NCI-H526 (cell line): ENCODE data around the gene FOCAD.

Source experiments
- DNase-seq, 2 experiments: peaks; one replicate each; lab custom pipeline; 2025; lab: John Stamatoyannopoulos, UW

The FOCAD gene

DNA sequence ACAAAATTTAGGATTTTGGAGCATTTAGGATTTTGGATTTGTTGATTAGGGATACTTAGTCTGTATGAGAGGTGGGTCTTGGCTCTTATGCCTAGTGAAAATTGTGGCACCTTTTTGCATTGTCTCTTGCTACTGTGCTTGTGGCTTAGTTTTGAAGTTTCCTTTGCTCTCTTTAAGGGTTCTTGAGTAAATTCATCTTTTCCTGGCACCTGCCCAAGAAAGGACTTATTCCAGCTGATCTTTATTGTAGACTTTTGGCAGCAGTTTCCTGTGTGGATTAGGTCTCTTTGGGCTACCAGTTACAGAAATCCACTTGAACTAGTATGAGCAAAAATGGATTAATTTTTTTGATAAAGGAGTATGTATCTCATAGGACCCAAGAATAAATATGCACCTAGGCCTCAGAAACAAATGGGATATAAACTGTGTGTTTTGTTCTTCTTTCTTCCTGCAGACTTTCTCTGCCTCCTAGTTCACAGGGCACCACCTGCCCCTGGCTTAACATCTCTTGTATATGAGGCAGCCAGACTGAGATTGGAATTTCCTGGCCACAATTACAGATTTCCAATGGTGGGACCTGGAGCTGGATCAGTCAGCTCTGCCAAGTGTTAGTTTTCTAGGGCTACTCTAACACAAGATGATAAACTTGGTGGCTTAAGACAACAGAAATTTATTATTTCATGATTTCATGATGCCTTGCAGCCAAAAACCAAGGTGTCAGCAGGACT is 44.6 kb downstream of the FOCAD start:
- DNase-seq, result no peak

DNA sequence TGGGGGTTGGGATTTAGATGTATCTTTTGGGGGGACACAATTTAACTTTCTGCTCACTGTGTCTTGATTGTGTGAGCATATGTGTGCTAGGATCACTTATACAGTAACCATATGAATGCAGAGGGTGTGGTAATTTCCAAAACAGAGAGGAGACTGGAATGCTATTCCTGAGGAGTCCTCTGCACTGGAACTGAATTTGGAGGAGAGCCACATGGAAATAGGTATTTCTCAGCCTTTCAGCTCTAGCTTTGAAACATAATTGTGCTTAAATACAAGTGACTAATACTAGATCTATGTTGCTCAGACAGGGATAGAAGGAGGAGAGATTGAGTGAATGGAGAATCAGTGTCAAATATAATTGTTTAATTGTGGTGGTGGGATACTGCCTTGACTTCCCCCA is 45.5 kb downstream of the FOCAD start:
- DNase-seq, result no peak

DNA sequence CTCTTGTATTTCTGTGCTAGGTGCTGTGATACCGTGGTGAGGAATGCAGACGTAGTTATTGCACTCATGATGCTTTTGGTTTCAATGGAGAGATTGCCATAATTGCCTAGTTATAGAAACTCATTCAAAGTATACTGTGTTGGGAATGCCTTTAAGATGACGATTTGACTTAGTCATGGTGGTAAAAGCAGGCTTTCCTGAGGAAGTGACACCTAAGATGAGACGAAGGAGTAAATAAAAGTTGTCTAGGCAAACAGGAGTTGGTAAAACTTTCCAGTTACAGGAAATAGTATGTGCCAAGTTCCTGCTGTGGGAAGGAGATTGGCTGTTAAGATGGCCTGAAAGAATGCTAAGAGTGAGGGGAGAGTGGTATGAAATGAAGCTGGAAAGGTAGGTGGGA is 48.1 kb downstream of the FOCAD start:
- no peak for DNase-seq

DNA sequence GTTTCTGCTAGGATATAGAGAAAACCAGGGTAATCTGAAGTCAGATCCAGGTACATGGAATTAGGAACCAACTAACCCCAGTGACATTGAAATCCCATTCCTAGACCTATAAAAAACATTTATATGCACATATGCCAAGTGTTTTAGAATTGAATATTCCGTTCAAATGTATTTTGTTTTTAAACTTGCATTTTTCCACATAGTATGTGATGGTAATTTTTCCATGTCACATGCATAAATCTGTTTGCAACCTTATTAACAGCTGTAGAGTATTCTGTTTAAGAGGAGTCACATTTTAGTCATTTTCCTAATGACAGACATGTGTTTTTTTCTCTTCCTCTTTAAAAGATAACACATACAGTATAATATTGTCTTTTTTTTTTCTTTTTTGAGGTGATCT is 50.2 kb downstream of the FOCAD start:
- no peak for DNase-seq

DNA sequence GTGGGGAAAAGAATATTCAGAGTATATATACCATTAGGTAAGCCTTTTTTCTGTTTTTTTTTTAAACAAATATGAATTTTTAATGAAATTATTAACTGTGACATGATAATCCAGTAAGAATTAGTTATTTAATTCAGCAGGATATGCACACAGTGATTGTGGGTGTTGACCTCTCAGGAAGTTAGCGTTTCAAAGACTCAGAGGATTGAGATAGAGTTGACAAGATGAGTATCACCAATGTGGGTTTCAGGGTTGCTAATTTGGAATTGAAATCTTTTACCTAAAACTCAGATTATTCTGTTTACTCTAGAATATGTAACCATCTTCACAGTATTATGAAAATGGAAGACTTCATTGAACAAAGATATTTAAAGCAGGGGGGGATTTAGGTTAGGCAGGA is 56.2 kb downstream of the FOCAD start:
- DNase-seq, result no peak

DNA sequence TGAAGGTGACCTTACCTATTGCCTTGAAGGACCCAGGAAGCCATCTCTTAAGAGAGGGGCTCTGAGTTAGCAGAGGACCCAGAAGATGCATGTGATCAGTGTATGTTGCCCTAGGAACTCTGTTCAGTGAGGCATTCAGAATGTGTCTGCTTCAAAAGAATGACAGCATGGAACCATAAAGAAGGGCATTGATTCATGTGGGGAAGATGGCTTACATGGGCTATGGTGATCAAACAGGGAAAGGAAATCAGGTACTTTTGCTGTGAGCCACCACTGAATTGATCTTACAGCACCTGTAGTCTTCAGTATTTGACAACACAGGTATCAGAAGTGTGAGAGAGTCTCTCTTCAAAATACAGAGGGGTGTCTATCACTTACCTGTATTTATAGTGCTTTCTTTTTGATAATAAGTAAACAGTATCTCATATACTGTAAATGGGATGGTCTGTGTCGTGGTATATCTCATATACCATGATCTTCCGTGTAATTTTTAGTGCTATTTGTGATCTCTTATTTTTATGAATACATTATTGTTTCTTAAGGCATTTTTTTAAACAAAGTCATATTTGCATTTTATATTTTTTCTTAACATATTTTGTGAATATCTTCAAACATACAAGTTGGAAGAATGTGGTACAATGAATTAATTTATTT is 57.0 kb downstream of the FOCAD start:
- no peak for DNase-seq

DNA sequence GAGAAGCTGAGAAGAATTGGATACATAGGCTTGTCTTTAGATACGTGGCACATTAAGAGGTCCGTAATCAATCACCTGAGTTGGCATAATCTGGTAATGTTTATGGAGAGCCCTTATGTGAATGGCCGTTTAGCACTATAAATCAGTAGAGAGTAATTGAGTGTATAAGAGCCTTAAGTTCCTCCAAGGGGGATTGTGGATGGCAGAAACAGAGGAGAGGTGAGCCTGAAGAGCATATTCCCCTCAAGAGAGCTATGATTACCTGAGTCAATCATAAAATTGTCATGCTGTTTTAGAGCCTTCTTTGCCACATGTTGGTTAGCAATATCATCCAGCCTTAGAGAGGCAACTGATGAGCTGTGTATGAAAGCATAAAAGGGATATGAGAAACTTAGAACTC is 58.8 kb downstream of the FOCAD start:
- no peak for DNase-seq

DNA sequence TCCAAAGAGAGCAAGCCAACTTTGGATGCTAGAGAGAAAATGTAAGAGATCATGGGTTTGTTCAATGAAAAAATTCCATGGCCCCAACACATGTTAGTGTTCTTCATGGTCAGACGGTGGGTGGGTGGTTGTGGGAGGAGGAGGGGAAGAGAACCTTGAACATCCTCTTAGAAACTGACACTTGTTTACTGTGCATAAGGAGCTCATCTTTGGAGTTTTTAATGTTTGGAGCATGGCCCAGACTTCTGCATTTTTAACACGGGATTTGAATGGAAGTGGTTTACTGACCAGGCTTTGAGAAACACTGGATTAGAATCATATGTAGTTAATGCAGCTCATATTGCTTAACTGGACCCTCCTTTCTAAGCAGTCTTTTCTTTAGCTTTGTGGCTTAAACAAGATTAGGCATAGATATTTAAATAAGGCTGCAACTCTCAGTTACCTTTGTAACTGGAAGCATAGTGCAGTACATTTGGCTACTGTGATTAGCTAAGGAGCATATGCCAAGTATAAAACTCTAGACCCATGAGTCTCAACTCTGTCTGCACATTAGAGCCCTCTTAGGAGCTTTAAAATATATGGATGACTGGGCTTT is 60.1 kb downstream of the FOCAD start:
- no peak for DNase-seq

DNA sequence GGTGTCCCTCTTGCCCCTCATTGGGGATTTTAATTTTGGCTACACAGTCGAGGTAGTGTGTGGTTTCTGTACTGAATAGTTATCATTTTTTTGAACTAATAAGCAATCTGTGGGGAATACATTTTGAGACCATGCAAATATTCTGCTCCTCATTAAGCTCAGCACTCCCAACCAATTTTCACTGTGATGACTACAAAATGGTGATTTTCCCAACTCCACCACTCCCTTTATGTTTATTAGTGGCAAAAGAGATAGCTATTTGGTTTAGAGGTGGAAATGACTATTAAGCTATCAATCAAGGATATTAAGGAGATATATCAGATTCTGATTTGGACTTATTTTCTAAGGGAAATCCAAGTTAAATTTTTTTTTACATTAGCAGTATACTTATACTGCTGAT is 62.9 kb downstream of the FOCAD start:
- DNase-seq, result no peak

DNA sequence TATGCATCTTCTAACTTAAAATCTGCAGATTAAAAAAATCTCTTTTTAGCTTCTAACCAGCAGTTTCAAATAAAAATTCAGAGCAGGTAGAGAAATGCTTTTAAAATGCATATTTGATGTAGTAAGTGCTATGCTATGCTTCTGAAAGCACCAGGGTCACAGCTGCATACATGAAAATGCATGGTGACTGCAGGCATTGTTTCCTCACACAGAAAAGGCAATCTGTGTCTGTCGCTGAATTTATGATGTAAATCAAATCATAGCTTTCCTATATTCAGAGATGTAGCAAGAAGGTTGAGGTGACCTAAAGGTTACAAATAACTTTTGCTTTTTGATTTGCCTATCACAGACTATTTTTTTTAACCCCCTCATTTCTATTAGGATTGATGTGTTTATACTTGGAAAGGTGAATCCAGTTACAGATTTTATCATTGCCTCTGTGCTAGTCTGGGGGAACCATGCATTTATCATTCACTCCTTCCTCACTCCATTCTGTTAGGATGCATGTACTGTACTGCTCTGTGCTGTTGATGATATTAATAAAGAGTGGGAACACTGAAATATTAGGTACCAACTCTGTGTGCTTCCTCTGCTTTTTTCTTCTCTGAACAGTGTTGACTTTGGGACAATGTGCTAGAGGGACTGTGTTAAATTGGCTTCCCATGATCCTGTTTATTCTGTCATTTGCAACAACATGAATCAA is 65.6 kb downstream of the FOCAD start:
- no peak for DNase-seq

DNA sequence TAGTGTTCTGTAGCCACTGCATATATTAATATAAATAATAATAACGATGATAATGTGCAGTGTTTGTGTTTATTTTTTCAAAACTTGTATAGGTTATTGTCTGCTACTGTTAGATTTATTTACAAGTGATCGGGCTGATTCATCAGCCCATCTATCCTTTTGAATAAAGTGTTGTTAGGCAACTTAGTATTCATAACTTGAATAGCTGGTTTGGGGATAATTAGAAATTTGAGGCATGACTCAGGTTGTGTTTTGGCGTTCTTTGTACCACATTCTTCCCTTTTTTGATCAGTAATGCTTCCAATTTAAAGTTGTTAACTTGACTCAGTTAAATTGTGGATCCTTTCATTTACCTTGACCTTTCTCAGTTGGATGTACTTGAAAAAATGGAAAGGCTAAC is 69.7 kb downstream of the FOCAD start:
- no peak for DNase-seq

DNA sequence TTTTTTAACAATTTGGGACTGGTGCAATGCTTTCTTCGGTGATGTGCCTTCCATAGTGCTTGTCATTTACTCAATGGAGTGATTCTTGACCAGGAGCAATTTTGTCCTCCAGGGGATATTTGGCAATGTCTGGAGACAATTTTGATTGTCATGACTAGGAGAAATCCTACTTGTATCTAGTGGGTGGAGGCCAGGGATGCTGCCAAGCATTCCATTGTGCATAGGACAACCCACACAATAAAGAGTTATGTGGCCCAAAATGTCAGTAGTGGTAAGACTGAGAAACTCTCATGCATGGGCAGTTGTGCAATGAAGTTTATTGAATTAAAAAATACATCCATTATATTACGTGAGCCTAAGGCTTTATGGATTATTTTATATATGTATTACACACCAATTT is 70.5 kb downstream of the FOCAD start:
- no peak for DNase-seq

DNA sequence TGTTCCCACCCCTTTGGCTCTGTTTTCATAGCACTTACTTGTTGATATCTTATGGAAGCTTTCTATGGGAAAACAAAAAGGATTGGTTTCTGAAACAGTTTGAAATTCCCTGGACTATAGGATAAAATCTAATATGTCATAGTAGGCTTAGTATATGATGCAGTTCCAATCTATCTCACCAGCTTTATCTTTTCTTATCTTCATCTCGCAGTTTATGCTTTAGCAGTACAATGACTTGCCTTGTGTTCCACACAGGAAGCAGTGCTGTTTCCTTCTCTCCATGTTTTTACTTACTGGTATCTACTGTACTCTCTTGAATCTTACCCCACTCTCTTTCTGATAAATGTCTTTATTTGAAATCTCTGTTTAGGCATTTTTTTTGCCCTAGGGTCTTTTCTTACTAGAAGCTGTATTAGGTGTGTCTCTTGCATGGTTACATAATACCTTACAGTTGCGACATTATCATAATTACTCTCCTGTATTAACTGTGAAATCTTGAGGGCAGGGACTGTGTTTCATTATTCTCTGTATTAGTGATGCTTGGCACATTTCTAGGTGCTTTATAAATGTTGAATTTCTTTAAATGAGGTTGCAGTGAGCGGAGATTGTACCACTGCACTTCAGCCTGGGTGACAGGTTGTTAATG is 76.3 kb downstream of the FOCAD start:
- DNase-seq, result peak in 1 of 2 experiments; percentile 6

DNA sequence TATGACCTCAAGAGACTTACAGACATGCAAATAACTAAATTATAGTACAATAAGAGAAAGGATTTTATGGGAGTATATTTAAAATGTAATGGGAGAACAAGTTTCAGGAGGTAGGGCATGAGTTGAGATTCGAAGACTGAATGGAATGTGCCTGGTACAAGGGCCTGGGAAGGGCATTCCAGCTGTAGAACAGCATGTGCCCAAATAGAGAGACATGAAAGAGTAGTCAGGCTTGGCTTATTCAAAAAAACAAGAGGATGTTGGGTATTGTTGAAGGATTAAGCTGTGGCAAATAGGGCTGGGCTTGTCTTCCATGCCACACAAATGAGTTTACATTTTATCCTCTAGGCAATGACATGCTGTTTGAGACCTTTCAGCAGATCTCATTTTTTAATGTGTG is 86.9 kb downstream of the FOCAD start:
- no peak for DNase-seq

DNA sequence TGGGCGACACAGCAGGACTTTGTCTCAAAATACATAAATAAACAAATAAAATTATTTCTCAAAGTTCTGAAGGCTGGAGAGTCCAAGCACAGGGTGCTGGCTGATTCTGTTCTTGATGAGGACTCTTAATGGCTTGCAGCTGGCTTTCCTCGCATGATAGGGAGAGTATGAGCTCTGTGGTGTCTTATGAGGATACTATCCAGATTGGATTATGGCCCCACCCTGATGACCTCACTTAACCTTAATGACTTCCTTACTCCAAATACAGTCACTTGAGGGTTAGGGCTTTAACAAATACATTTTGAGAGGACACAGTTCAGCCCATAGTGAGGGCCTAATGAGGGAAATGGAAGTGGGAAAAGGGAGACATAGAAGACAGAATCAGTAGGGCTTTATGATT is 87.7 kb downstream of the FOCAD start:
- DNase-seq, result no peak

DNA sequence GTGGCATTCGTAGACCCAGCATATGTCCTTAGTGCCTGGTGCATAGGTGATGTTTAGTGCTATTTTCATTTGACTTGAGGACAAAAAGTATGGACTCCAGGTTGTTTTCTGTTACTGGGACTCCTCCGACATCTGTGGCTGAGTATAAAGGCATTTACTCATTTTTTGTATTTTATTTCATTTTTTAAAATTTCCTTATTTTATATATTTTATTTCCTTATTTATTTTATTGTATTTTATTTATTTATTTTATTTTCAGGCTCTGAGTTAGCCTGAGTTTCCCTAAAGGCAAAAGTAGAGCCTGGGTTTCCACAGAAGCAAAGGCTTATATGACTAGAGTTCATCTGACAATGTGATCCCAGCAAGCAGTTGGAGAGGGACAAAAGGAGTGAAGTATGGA is 91.6 kb downstream of the FOCAD start:
- DNase-seq, result no peak

DNA sequence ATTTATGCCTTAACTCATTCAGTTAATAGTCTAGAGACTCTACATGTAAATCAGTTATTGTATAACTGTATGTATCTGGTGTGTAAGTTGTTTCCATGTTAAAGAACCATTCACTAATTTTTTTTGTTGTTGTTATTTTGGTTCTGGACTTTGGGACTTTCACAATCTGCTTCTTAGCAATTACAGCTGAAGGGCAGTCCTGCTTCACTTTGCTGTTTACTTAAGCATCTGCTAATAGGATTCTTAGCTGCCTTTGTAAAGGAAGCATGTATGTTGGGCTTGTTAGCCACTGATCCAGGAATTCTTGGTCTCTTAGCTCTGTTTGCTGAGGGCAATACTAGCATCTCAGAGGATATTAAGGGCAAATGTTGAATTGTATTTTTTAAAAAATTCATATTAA is 97.0 kb downstream of the FOCAD start:
- DNase-seq, result no peak

DNA sequence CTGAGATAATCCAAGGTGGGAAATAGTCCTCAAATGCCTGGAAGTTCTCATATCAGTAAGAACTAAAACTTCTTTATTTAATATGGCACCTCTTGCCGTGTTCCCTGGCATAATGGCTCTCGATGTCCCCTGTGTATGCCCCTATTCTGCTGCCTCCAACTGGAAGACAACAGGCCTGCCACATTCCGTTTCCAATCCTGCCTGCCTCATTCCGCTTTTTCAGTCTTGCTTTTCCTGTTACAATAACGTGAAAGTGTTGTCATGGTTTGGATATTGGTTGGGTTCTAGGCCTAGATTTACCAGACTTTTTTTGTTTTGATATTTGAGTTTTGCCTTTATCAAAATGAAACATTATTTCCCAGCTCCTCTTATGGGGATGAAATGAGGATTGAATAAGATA is 98.2 kb downstream of the FOCAD start:
- no peak for DNase-seq

DNA sequence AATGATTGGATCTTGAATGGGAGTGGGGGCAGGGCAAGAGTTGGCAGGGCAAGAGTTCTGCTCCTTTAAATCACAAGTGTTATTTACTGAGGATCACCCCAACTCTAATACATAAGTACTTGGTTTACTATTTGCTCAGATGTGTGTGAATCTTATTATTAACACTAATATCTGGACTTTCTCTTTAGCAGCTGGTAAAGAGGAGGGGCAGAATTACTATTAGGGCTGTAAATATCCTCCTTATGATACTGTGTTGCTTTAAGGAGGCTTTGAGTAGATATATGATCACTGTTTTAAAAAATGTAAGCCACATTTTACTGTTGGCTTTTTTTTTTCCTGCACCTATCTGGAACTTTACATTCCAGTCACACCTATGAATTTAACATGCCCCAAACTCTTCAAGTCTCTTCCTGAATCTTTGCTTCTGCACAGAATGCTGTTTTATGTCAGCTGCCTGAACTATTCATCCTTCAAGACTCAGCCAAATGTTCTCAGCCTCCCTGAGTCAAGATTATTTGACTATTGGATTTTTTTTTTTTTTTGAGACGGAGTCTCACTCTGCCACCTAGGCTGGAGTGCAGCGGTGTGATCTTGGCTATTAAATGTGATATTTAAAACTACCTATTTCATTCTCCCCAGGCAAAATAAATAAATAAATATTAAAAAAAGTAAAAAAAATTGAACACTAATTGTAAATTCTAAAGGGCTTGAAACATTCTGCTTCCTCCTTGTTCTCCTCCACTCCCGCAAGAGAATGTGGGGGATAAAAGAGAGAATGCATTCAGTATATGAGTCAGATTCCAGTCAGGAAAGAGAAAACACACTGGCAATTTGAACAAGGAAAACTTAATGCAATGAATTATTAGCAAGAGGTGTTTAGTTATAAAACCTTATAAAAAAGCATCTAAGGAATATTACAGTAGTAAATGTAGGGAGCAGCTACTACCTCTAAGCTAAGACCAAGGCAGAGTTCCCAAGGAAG is 99.3 kb downstream of the FOCAD start:
- no peak for DNase-seq

DNA sequence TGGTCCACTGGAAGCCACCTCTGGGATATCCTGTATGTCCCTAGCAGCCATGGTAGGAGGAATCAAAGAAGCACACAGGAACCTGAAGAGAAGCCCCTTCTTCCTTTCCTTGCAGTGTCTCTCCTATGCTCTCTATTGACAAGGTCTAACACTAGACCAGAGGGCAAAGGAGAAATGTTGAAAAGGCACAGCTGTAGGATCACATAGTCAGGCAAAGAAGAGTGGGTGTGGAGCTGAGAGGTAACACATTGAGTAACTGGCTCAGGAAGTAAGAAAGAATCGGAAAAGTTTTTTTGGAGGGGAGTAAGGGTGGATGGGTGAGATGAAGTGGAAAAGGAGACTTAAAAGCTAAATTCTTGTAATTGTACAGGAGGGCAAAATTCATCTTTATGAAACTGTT is 100.1 kb downstream of the FOCAD start:
- no peak for DNase-seq

DNA sequence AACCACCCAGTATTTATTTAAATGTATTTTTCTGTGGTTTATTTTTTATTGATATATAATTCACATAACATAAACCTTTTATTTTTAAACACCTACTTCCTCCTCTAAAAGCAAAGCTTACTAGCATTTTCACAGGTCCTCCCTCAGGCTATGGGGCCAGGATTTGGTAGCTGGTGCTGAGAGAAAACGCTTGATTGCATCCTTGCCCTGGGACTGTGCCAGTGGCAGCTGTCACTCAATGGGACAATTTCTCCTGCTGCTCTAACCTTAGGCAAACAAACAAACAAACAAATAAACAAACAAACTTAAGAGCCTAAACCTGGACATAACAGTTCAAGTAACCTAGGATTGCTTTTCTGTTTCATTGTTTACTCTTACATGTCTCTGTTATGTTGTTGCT is 102.7 kb downstream of the FOCAD start:
- no peak for DNase-seq
